ENCODE measurements around the gene ASXL3. TPM values are rescaled to one million over a fixed set of nuclear protein-coding genes. Genes with fewer than 3 reads are reported as not detected.

Gene ASXL3
- total and polyA plus RNA-seq, 4 donors: 0.19 to 1.3 (median 0.39) TPM

- H3K4me3 ChIP-seq (ENCODE audit: low read depth in 1 of 3, low read length in 3 of 3): no peak overlapping the region
- 76% methylated on average over 3 of the region's 3 CpGs for WGBS
- TF ChIP-seq NR2F2 (IDR thresholded peaks at IDR 0.05) (no peak), CTCF (IDR thresholded peaks at IDR 0.05; ENCODE audit: low read depth, low read length, missing input control) (no peak), RAD21 (IDR thresholded peaks at IDR 0.05) (no peak), SP1 (IDR thresholded peaks at IDR 0.05) (no peak), JUND (IDR thresholded peaks at IDR 0.05) (no peak), GABPA (IDR thresholded peaks at IDR 0.05 in 1 of 2, conservative IDR thresholded peaks at IDR 0.05 in 1 of 2) (no peak), YY1 (IDR thresholded peaks at IDR 0.05) (no peak), RXRA (IDR thresholded peaks at IDR 0.05) (no peak), EGR1 (IDR thresholded peaks at IDR 0.05; ENCODE audit: low read depth in 2 of 2) (no peak), ATF3 (IDR thresholded peaks at IDR 0.05) (no peak), HNF4A (conservative IDR thresholded peaks at IDR 0.05) (no peak), HNF4G (IDR thresholded peaks at IDR 0.05) (no peak), REST (IDR thresholded peaks at IDR 0.05) (no peak), ZBTB33 (IDR thresholded peaks at IDR 0.05) (no peak), FOXA2 (IDR thresholded peaks at IDR 0.05) (no peak), MAX (IDR thresholded peaks at IDR 0.05) (no peak), FOXA1 (IDR thresholded peaks at IDR 0.05) (no peak)
These were observed 36.7 kb upstream of the ASXL3 start for GRCh38 chr18:33541316-33541715.

GRCh38 chr18:33556846-33557245 lies 21.2 kb upstream of the ASXL3 start:
- Histone ChIP-seq H3K4me3 (ENCODE audit: low read depth in 1 of 3, low read length in 3 of 3) (no peak overlapping the region), H3K36me3 (ENCODE audit: control insufficient read depth in 4 of 4, insufficient read depth in 3 of 4, low read depth in 1 of 4, low read length in 3 of 4) (no peaks in the 10 kb centered on the region), H3K27ac (ENCODE audit: low read depth in 1 of 2, low read length in 2 of 2) (no peak overlapping the region), H3K4me1 (ENCODE audit: control insufficient read depth in 4 of 4, insufficient read depth in 4 of 4, low read length in 3 of 4) (no peaks in the 10 kb centered on the region), H3K9ac (ENCODE audit: low read depth in 1 of 2, low read length in 2 of 2) (no peak overlapping the region), H3K27me3 (ENCODE audit: control insufficient read depth in 4 of 4, insufficient read depth in 4 of 4, low read length in 3 of 4) (no peaks in the 10 kb centered on the region), H3K9me3 (ENCODE audit: control insufficient read depth in 4 of 4, low read length in 3 of 4) (no peaks in the 10 kb centered on the region)
- DNase-seq (ENCODE audit: low spot score): no peak
- over 99% methylated on average over 2 of the region's 2 CpGs for WGBS
- no peak for TF ChIP-seq EGR1 (IDR thresholded peaks at IDR 0.05; ENCODE audit: low read depth in 2 of 2)
- no peak for TF ChIP-seq ATF3 (IDR thresholded peaks at IDR 0.05)
- no peak for TF ChIP-seq JUND (IDR thresholded peaks at IDR 0.05)
- TF ChIP-seq CTCF (IDR thresholded peaks at IDR 0.05; ENCODE audit: low read depth, low read length, missing input control): no peak
- TF ChIP-seq TAF1 (conservative IDR thresholded peaks at IDR 0.05): no peak
- no peak for TF ChIP-seq MAX (IDR thresholded peaks at IDR 0.05)

More at GRCh38 chr18:33541316-33541715, 36.7 kb upstream of the ASXL3 start:
- Histone ChIP-seq H3K36me3 (ENCODE audit: control insufficient read depth in 4 of 4, insufficient read depth in 3 of 4, low read depth in 1 of 4, low read length in 3 of 4) (no peaks in the 10 kb centered on the region), H3K4me1 (ENCODE audit: control insufficient read depth in 4 of 4, insufficient read depth in 4 of 4, low read length in 3 of 4) (no peaks in the 10 kb centered on the region), H3K9ac (ENCODE audit: low read depth in 1 of 2, low read length in 2 of 2) (no peak overlapping the region), H3K27ac (ENCODE audit: low read depth in 1 of 2, low read length in 2 of 2) (no peak overlapping the region), H3K27me3 (ENCODE audit: control insufficient read depth in 4 of 4, insufficient read depth in 4 of 4, low read length in 3 of 4) (no peaks in the 10 kb centered on the region), H3K9me3 (ENCODE audit: control insufficient read depth in 4 of 4, low read length in 3 of 4) (no peaks in the 10 kb centered on the region)
- no peak for DNase-seq (ENCODE audit: low spot score)

All from liver (tissue), 9 donors.